Activated CD8-positive, alpha-beta memory T cell treated with anti-CD3 and anti-CD28 coated beads, Interleukin-2, amount 10 ng/mL, durations not matched to agents 7 days and 5 days (primary cell): ENCODE measurements around the gene JAG1. TPM values are rescaled to one million over a fixed set of nuclear protein-coding genes. Genes with fewer than 3 reads are reported as not detected.

ENCODE experiments used
- ATAC-seq: fragments of 150-1000 bp; cut with Tn5 transposase; one replicate; pipeline ENCODE4 v1.10.0; 2021; ENCODE audit warnings: moderate library complexity
- CTCF ChIA-PET: fragments of 350-600 bp; sonication (Branson Sonifier 250); formaldehyde crosslinking; loops from one replicate; lab custom pipeline; 2021; ENCODE audit warnings: antibody characterized with exemption; lab: Charles Lee
- DNase-seq: peaks from one replicate; pipeline ENCODE4 v3.0.0-alpha.2; 2020
- H3K27ac Mint-ChIP-seq: one replicate; pipeline ENCODE4 v1.8.0; 2021; ENCODE audit warnings: mild to moderate bottlenecking, mixed read lengths
- H3K27me3 Mint-ChIP-seq: one replicate; pipeline ENCODE4 v1.8.0; 2021; ENCODE audit warnings: mixed read lengths
- H3K36me3 Mint-ChIP-seq: one replicate; pipeline ENCODE4 v1.8.0; 2021; ENCODE audit warnings: mild to moderate bottlenecking, mixed read lengths
- H3K4me1 Mint-ChIP-seq: one replicate; pipeline ENCODE4 v1.8.0; 2021; ENCODE audit warnings: mixed read lengths
- H3K4me3 Mint-ChIP-seq: one replicate; pipeline ENCODE4 v1.8.0; 2021; ENCODE audit warnings: mild to moderate bottlenecking, moderate library complexity, mixed read lengths
- H3K9me3 Mint-ChIP-seq: one replicate; pipeline ENCODE4 v1.8.0; 2022; ENCODE audit warnings: low read depth, mixed read lengths
- total RNA-seq, 2 experiments: library from RNA; stranded (reverse); gene quantifications; one replicate each; pipeline ENCODE4 v1.2.3, GENCODE V29; 2021

Gene JAG1
- total RNA-seq, 2 experiments from 2014 or later, result 0.15 to 0.54 TPM

DNA sequence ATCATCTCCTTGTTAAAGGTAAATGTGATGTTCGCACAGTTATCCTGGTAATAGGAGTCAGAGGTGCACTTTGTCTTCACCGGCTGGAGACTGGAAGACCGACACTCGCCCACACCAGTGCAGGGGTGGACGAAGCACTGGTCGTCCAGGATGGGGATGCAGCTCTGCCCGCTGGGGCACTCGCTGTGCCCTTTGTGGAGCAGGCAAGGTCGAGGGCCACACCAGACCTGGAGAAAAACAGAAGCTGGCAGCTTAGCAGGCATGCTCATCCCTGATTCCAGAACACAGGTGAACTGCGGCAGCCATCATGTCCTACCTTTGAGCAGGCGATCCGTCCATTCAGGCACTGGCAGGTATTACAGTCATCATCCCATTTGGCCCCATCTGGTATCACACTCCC, 32.3 kb downstream of the JAG1 start:
- DNase-seq (no peak), ATAC-seq (no peak)
- H3K9me3 Mint-ChIP-seq, result no peaks in the 10 kb centered on the region

DNA sequence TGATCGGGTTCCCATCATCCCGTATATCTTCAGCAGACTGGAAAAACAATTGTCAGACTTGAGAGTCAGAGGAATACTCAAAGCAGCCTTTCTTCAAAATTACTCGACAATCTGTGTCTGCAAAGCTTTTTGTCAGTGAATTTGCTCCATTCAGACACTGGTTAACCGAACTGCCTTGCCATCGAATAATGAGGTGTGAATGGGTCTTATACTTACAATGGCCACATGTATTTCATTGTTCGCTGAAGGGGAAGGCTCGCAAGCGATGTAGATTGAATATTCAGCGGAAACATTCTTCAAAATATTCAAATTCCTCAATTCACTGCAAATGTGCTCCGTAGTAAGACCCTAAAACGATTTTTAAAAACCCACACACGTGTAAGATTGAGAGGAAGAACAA, 32.9 kb downstream of the JAG1 start:
- H3K27ac Mint-ChIP-seq, result no peak overlapping the region
- CTCF ChIA-PET, result no interaction called here
- no peak overlapping the region for H3K4me3 Mint-ChIP-seq
- peaks cover 2% of the 10 kb centered on the region for H3K27me3 Mint-ChIP-seq
- ATAC-seq (no peak), DNase-seq (no peak)
- peaks cover 11% of the 10 kb centered on the region for H3K4me1 Mint-ChIP-seq
- no peaks in the 10 kb centered on the region for H3K9me3 Mint-ChIP-seq
- H3K36me3 Mint-ChIP-seq, result peaks cover 1% of the 10 kb centered on the region

More for the DNA sequence above, 32.3 kb downstream of the JAG1 start:
- Mint-ChIP-seq H3K4me3 (no peak overlapping the region), H3K27ac (no peak overlapping the region), H3K4me1 (peaks cover 11% of the 10 kb centered on the region), H3K36me3 (peaks cover 1% of the 10 kb centered on the region), H3K27me3 (peaks cover 2% of the 10 kb centered on the region)
- CTCF ChIA-PET, result no interaction called here

DNA sequence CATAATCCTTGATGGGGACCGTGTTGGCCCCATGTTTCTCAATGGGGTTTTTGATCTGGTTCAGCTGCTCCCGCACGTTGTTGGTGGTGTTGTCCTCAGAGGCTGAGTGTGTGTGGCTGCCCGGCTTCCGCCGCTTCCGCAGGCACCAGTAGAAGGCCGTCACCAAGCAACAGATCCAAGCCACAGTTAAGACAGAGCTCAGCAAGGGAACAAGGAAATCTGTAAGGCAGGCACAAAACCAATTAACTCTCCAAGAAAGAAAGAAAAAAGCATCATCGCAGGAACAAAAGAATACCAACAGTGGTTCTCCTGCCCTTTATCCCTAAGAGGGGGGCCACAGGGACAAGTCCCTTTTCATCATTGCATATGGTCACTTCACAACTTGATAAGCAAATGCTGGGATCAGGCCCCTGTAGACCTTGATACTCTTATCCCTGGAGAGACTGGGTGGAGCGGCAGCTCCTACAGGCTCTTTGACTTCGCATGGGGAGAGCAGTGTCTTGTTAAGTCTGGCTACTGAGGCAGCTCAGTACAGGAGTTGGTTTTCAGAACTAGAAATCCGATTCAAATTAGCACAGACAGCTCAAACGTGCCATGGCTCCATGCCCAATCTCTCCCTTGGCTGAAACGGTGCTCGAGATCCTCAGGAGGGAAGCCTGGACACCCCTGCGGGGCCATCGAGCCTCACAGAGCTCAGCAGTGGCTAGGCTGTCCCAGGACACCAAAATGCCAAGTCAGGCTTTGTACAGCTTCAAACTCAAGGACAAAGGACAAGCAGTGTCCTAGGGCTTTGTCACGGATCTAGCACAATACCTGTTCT, 33.9 kb downstream of the JAG1 start:
- Mint-ChIP-seq H3K9me3 (no peaks in the 10 kb centered on the region), H3K4me3 (no peak overlapping the region), H3K36me3 (no peaks in the 10 kb centered on the region), H3K4me1 (peaks cover 11% of the 10 kb centered on the region), H3K27me3 (peaks cover 2% of the 10 kb centered on the region), H3K27ac (no peak overlapping the region)
- ATAC-seq (no peak), DNase-seq (no peak)
- CTCF ChIA-PET, result no interaction called here

DNA sequence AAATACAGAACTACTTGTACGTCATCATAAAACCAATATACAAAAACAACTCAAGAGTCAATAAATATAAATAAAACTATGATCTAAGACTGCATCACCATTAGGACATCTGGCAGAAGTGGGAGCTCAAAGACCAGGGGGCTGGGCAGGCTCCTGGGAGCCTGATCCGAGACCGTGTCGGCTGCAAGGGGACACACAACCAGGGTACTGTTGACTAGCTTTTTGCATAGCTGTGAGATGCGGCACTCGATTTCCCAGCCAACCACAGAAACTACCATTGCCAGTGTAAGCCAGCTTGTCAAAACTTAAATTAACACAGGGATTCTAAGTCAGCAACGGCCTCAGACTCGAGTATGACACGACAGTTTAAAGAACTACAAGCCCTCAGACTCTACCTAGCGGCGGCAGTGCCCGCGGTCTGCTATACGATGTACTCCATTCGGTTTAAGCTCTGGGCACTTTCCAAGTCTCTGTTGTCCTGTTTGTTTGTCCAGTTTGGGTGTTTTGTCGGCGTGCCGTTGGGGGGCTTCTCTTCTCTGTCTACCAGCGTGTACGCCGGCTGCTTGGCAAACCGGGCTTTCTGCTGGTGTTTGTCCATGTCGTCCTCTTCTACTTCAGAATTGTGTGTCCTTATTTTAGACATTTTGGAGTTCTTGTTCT, 34.6 kb downstream of the JAG1 start:
- ATAC-seq (no peak), DNase-seq (no peak)
- Mint-ChIP-seq H3K36me3 (no peaks in the 10 kb centered on the region), H3K4me1 (peaks cover 4% of the 10 kb centered on the region), H3K9me3 (no peaks in the 10 kb centered on the region), H3K4me3 (no peak overlapping the region), H3K27ac (no peak overlapping the region), H3K27me3 (peaks cover 2% of the 10 kb centered on the region)
- CTCF ChIA-PET, result no interaction called here

DNA sequence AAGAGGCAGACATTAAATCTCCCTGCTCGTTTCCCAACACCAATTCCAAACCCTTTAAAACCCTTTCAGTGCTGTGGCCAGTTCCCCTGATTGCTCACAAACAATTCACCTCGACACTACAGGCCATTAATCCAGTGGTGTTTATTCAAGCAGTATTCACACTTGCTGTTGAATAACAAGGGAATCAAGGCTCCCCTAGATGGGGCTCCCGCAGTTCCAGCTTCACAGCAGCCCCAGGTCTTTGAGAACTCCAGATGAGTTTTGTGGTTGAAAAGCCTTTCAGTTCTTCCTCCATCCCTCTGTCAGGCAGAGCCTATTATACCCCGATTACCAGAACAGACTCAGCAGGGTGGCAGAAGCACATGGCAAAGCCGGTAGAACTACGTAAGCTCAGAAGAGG, 36.2 kb downstream of the JAG1 start:
- Mint-ChIP-seq H3K4me3 (no peak overlapping the region), H3K36me3 (no peaks in the 10 kb centered on the region), H3K27ac (no peak overlapping the region), H3K27me3 (no peaks in the 10 kb centered on the region), H3K4me1 (no peaks in the 10 kb centered on the region), H3K9me3 (no peaks in the 10 kb centered on the region)
- DNase-seq (no peak), ATAC-seq (no peak)
- CTCF ChIA-PET, result no interaction called here

DNA sequence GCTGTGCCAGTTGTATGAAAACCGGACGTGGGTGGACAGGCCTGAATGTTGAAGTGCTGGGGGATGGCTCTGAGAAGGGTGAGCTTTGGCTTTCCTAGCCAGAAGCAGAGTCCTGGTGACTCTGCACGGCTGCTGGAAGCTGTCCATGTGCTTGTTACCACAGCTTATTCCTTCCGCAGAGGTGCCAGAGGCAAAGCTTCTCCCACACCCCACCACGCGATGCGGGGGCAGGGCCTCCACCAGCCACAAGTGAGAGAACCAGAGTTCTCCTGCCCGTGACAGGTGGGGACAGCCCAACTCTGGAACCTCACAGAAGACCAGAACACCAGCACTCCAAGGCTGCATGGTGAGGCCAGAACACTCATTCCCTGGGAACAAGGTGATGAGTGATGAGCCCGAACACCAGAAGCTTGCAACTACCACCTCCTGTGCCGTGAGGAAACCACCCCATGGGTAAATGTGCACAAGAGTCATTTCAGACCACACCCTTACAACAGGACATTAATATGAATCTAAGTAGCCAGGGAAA, 36.7 kb downstream of the JAG1 start:
- no peak for DNase-seq
- no peak for ATAC-seq
- H3K27me3 Mint-ChIP-seq, result no peaks in the 10 kb centered on the region
- H3K36me3 Mint-ChIP-seq, result no peaks in the 10 kb centered on the region
- H3K27ac Mint-ChIP-seq, result no peak overlapping the region
- H3K9me3 Mint-ChIP-seq, result no peaks in the 10 kb centered on the region
- CTCF ChIA-PET, result no interaction called here
- H3K4me3 Mint-ChIP-seq, result no peak overlapping the region
- no peaks in the 10 kb centered on the region for H3K4me1 Mint-ChIP-seq

DNA sequence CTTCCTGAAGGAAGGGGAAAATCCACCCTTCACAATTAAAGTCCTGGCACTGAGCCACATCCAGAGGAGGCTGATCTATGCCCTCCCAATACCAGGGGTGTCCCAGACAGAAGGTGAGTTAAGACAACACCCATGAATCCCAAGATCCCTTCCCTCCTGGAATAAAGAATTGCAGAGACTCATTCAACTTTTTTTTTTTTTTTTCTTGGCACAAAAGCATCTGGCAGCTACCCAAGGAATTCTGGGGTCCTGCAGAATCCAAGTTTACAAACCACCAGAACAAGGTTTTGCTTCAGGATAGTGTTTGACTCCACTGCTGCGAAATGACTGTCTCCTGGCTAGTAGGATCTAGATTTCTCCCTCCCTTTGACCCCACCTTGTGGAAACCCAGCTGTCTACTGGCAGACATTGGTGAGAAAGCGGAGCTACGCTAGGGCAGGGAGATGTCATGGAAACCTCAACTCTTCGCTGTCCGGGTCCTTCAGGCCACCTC, 37.4 kb downstream of the JAG1 start:
- no peaks in the 10 kb centered on the region for H3K27me3 Mint-ChIP-seq
- H3K27ac Mint-ChIP-seq, result no peak overlapping the region
- H3K4me3 Mint-ChIP-seq, result no peak overlapping the region
- ATAC-seq (no peak), DNase-seq (no peak)
- no peaks in the 10 kb centered on the region for H3K9me3 Mint-ChIP-seq
- no peaks in the 10 kb centered on the region for H3K4me1 Mint-ChIP-seq
- CTCF ChIA-PET, result no interaction called here
- no peaks in the 10 kb centered on the region for H3K36me3 Mint-ChIP-seq

DNA sequence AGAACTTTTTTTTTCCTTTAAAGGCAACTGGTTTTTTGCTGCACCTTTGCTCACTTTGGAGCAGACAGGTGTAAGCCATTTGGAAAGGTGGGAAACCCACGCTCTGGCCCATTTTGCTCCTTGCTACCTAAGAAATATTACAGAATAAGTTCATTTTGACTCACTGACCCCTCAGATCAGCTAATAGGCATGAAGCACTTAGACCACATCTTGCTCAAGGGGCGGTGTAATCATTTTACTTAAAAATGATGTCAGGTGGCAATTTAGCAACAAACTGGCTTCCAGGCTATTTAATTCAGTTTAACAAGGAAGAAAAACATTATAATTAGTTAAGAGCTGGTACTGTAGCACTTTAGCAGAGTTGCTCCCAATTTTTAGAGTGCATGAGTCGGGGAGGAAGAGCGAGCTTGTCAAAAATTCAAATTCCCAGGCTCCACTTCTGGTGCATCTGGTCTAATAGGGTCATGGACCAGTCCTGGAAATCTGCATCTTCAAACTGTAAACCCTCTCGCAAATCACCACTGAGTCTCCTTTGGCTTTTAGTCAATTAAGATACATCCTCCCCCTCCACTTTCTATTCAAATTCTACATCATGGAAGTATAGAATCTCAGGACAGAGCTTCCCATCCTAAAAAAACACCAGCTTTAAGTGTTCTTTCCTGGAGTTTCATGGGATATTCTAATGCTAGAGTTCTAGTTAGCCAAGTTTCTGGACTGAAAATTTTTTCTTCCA, 38.2 kb downstream of the JAG1 start:
- Mint-ChIP-seq H3K27me3 (no peaks in the 10 kb centered on the region), H3K4me3 (no peak overlapping the region), H3K27ac (no peak overlapping the region), H3K36me3 (no peaks in the 10 kb centered on the region), H3K4me1 (no peaks in the 10 kb centered on the region), H3K9me3 (no peaks in the 10 kb centered on the region)
- ATAC-seq (no peak), DNase-seq (no peak)
- CTCF ChIA-PET, result interaction anchor here (0.8 kb wide), 1 partner anchor 21 kb away, joined by 3 read pairs; no protein-coding TSS in a partner anchor

DNA sequence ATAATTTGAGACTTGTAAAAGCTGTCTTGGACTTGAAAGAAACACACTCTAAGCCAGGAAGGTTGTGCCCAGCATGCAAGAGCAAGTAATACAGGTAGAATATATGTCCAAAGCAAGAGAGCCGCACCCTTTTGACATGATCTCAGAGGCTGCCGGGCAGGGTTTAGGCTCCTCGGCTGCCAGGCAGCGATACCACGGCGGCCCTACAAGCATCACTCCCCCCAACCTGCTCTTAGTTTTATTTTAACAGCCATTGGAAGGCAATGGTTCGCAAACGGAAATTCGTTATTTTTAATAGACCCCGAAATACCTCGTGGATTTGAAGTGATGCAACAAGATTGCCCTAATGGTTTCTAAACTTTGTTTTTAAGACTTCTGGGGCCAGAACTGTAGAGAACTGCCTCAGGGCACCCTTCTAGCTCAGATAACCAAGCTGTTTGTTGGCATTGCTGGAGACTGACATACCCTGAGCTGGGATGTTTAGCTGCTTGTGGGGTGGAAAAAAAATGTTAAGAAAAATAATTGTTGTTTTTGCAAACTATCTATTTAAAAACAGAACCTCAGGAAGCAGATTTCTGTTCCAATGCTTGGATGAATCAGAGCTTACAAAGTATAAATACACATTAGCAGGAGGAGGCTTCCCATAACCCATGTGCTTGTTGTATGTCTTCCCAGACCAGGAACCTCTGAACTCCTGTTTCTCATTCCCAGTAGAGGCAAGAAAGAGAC, 39.0 kb downstream of the JAG1 start:
- CTCF ChIA-PET, result interaction anchor here (0.8 kb wide), 1 partner anchor 22 kb away, joined by 3 read pairs; no protein-coding TSS in a partner anchor
- H3K9me3 Mint-ChIP-seq, result no peaks in the 10 kb centered on the region
- no peaks in the 10 kb centered on the region for H3K4me1 Mint-ChIP-seq
- no peaks in the 10 kb centered on the region for H3K27me3 Mint-ChIP-seq
- no peak overlapping the region for H3K27ac Mint-ChIP-seq
- DNase-seq (no peak), ATAC-seq (no peak)
- H3K4me3 Mint-ChIP-seq, result no peak overlapping the region
- H3K36me3 Mint-ChIP-seq, result no peaks in the 10 kb centered on the region

DNA sequence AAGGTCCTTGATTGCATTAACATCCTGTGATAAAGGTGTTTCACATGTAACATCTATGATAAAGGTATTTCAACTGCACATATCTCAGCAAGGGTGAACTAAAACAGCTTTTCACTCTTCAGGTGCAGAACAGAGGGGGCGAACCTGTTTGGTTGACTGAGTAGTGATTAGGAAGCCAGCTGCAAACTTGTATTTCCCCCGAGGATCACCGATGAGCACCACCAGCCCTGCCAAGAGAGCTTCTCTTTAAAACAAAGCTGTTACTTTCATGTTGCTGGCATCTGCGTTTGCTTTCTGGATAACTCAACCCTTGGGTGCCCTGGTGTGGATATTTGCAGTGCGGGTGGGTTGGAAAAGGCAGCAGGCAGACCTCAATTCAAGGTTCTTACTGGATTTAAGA, 39.6 kb downstream of the JAG1 start:
- DNase-seq (no peak), ATAC-seq (no peak)
- no peaks in the 10 kb centered on the region for H3K9me3 Mint-ChIP-seq
- H3K27ac Mint-ChIP-seq, result no peak overlapping the region
- H3K27me3 Mint-ChIP-seq, result no peaks in the 10 kb centered on the region
- H3K4me1 Mint-ChIP-seq, result no peaks in the 10 kb centered on the region
- H3K36me3 Mint-ChIP-seq, result no peaks in the 10 kb centered on the region
- H3K4me3 Mint-ChIP-seq, result no peak overlapping the region
- CTCF ChIA-PET, result no interaction called here

DNA sequence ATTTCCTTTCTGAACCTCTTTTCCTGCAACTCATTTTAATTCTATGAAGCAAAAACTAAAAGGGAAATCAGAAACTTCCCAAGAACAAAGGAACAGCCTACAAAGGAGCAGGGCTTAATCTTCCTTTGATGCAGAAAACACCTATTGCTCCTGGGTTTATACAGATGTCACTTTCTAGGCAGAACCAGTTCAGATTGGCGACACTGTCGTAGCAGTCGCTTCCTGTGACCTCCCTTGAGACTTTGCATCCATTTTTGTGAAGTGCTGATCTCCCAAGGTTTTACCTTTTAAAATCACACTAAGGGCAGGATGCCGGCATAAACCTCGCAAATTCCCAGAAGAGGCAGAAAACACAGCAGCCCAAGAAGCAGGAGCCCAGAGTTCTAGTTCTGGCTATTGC, 40.1 kb downstream of the JAG1 start:
- Mint-ChIP-seq H3K4me1 (no peaks in the 10 kb centered on the region), H3K27me3 (no peaks in the 10 kb centered on the region), H3K9me3 (no peaks in the 10 kb centered on the region), H3K36me3 (no peaks in the 10 kb centered on the region), H3K4me3 (no peak overlapping the region), H3K27ac (no peak overlapping the region)
- DNase-seq (no peak), ATAC-seq (no peak)
- CTCF ChIA-PET, result no interaction called here

DNA sequence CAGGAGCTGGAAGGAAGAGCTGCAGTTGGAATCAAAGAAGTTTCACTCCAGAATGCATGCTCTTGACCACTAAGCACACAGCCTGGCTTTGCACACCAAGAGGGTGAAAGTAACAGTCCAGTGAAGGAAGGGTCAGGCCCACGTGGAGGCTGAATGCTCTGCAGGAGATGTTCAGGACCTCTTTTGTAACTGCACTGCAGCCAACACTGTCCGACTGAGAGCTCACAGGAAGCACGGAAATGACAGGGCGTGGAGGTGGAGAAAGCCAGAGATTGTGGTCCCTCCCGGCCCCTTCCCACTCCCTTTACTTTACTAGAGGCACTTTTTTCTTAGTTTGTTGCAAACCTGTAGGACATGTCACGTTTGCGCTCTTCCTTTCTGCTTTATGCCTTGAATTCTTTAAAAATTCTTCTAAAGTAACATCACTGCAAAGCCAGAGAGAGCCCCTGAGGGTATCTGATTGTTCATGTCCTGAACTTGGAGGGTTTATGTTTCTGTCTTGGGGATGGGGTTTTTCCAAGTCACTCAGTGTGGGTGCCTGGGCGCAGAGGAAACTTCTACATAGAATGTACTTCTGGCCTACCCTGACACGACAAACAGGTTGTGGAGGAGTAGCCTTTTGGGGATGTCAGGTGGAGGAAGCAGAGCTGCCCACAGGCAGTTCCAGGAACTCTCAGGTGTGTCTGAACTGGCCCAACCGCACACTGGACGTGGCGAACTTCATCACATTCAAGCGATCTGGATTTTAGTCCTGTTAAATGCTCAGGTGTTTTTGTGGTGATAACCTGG, 40.9 kb downstream of the JAG1 start:
- Mint-ChIP-seq H3K4me3 (no peak overlapping the region), H3K36me3 (no peaks in the 10 kb centered on the region), H3K9me3 (no peaks in the 10 kb centered on the region), H3K27me3 (no peaks in the 10 kb centered on the region), H3K4me1 (no peaks in the 10 kb centered on the region), H3K27ac (no peak overlapping the region)
- CTCF ChIA-PET, result no interaction called here
- ATAC-seq (no peak), DNase-seq (no peak)
